H1 (cell line): ENCODE measurements around the gene SCAPER. TPM values are rescaled to one million over a fixed set of nuclear protein-coding genes. Genes with fewer than 3 reads are reported as not detected.

Experiments used
- CTCF ChIA-PET: fragments of 300-600 bp; sonication (Branson Sonifier 250); formaldehyde crosslinking; loops from one replicate; lab custom pipeline; 2021; ENCODE audit not compliant: partially characterized antibody; lab: Charles Lee
- POLR2A ChIA-PET: fragments of 300-600 bp; sonication (Branson Sonifier 250); formaldehyde crosslinking; loops from one replicate; lab custom pipeline; 2021; ENCODE audit warnings: inconsistent platforms; ENCODE audit not compliant: partially characterized antibody; lab: Charles Lee
- DNase-seq, 2 experiments: peaks; one replicate each; pipeline versions ENCODE4 v3.0.0 to v3.0.0-alpha.2; 2010 to 2022; ENCODE audit warnings: low spot score in 2 of 2, low read depth in 1 of 2, mixed read lengths in 1 of 2
- FAIRE-seq: peaks from 2 replicates; lab custom pipeline; 2011; peaks lifted over from hg19 to GRCh38; lab: Jason Lieb, UNC
- H2AFZ ChIP-seq: 2 replicates; pipeline ENCODE4 v1.8.1; 2012; ENCODE audit warnings: low read length, inconsistent platforms
- H2AK5ac ChIP-seq: 2 replicates; pipeline ENCODE4 v1.6.1; 2013; ENCODE audit warnings: low read depth, low read length
- H2BK120ac ChIP-seq: replicated peaks from 2 replicates; pipeline ENCODE3; 2013; ENCODE audit warnings: low read depth, low read length, inconsistent platforms
- H2BK12ac ChIP-seq: 2 replicates; pipeline ENCODE4 v1.6.1; 2013; ENCODE audit warnings: low read depth, low read length
- H2BK15ac ChIP-seq: 2 replicates; pipeline ENCODE4 v1.6.1; 2013; ENCODE audit warnings: low read length
- H2BK20ac ChIP-seq: 2 replicates; pipeline ENCODE4 v1.6.1; 2013; ENCODE audit warnings: low read length
- H2BK5ac ChIP-seq: 2 replicates; pipeline ENCODE4 v1.6.1; 2013; ENCODE audit warnings: low read depth, low read length
- H3K14ac ChIP-seq: 2 replicates; pipeline ENCODE4 v1.6.1; 2013; ENCODE audit warnings: inconsistent platforms; ENCODE audit not compliant: insufficient read length
- H3K18ac ChIP-seq: 2 replicates; pipeline ENCODE4 v1.6.1; 2013; ENCODE audit warnings: low read length; ENCODE audit errors: extremely low read depth
- H3K23ac ChIP-seq: 2 replicates; pipeline ENCODE4 v1.6.1; 2013; ENCODE audit warnings: inconsistent platforms; ENCODE audit not compliant: insufficient read length
- H3K23me2 ChIP-seq: 2 replicates; pipeline ENCODE4 v1.6.1; 2013; ENCODE audit warnings: low read depth, low read length
- H3K27ac ChIP-seq: 2 replicates; pipeline ENCODE4 v1.6.1; 2011; ENCODE audit warnings: low read depth, low read length, inconsistent platforms
- H3K27me3 ChIP-seq, 4 experiments: replicated peaks in 1 of 4; 1 replicate in 1 of 4; 2 replicates in 3 of 4; pipeline versions ENCODE4 v1.6.1 to v1.8.1; 2011 to 2013; ENCODE audit warnings: low read length in 3 of 4, mild to moderate bottlenecking in 3 of 4, inconsistent platforms in 2 of 4, mixed read lengths in 2 of 4, moderate library complexity in 1 of 4; ENCODE audit not compliant: control insufficient read depth in 3 of 4, insufficient read depth in 3 of 4; ENCODE audit errors: extremely low read depth in 1 of 4
- H3K36me3 ChIP-seq, 4 experiments: 2 replicates each; pipeline versions ENCODE4 v1.6.1 to v1.8.1; 2011 to 2013; ENCODE audit warnings: mild to moderate bottlenecking in 4 of 4, low read length in 3 of 4, moderate library complexity in 2 of 4, control low read depth in 1 of 4, inconsistent platforms in 1 of 4; ENCODE audit not compliant: insufficient read depth in 4 of 4, control insufficient read depth in 2 of 4
- H3K4ac ChIP-seq: replicated peaks from 2 replicates; pipeline ENCODE3; 2013; ENCODE audit warnings: low read length, low read depth, mixed read lengths, inconsistent platforms; ENCODE audit not compliant: insufficient read length
- H3K4me1 ChIP-seq, 4 experiments: replicated peaks in 1 of 4; 1 replicate in 1 of 4; 2 replicates in 3 of 4; pipeline versions ENCODE4 v1.6.1 to v1.8.1; 2011 to 2013; ENCODE audit warnings: low read length in 3 of 4, inconsistent platforms in 2 of 4, mixed read lengths in 1 of 4; ENCODE audit not compliant: insufficient read depth in 4 of 4, control insufficient read depth in 3 of 4
- H3K4me2 ChIP-seq, 2 experiments: 2 replicates each; pipeline versions ENCODE4 v1.6.1 to v1.8.1; 2011 to 2013; ENCODE audit warnings: low read depth in 2 of 2, low read length in 2 of 2, control low read depth in 1 of 2, inconsistent platforms in 1 of 2, mild to moderate bottlenecking in 1 of 2; ENCODE audit not compliant: insufficient read depth in 1 of 2
- H3K4me3 ChIP-seq, 4 experiments: fragments of 200-600, 300-600 bp in 1 of 4; sonication (generic), shearing (Covaris generic), sonication (Bioruptor Twin) in 1 of 4; 2 replicates each; pipeline versions ENCODE4 v1.5.1 to v1.8.1; 2011 to 2016; ENCODE audit warnings: low read length in 4 of 4, low read depth in 3 of 4, control low read depth in 2 of 4, inconsistent platforms in 2 of 4, mild to moderate bottlenecking in 2 of 4, mixed read lengths in 1 of 4, moderate library complexity in 1 of 4; ENCODE audit not compliant: insufficient read depth in 2 of 4; ENCODE audit errors: extremely low read depth in 1 of 4
- H3K56ac ChIP-seq: replicated peaks from 2 replicates; pipeline ENCODE3; 2013; ENCODE audit warnings: low read depth, mild to moderate bottlenecking, mixed read lengths, low read length, inconsistent platforms; ENCODE audit not compliant: insufficient read length
- H3K79me1 ChIP-seq: 2 replicates; pipeline ENCODE4 v1.6.1; 2013; ENCODE audit warnings: low read depth, low read length, control low read depth
- H3K79me2 ChIP-seq, 2 experiments: 2 replicates each; pipeline versions ENCODE4 v1.6.1 to v1.8.1; 2012 to 2013; ENCODE audit warnings: low read length in 2 of 2, mild to moderate bottlenecking in 2 of 2, inconsistent platforms in 1 of 2; ENCODE audit not compliant: insufficient read depth in 2 of 2, control insufficient read depth in 1 of 2
- H3K9ac ChIP-seq, 4 experiments: replicated peaks in 1 of 4; 1 replicate in 1 of 4; 2 replicates in 3 of 4; pipeline versions ENCODE4 v1.6.1 to v1.8.1; 2011 to 2013; ENCODE audit warnings: low read depth in 3 of 4, low read length in 3 of 4, control low read depth in 2 of 4, mild to moderate bottlenecking in 2 of 4, moderate library complexity in 2 of 4, inconsistent platforms in 1 of 4; ENCODE audit errors: extremely low read depth in 1 of 4
- H3K9me3 ChIP-seq, 2 experiments: 2 replicates each; pipeline versions ENCODE4 v1.6.1 to v1.8.1; 2012 to 2013; ENCODE audit warnings: mild to moderate bottlenecking in 2 of 2, moderate library complexity in 2 of 2, control low read depth in 1 of 2, inconsistent platforms in 1 of 2, low read depth in 1 of 2, low read length in 1 of 2, mixed read lengths in 1 of 2; ENCODE audit not compliant: insufficient read depth in 2 of 2
- H4K20me1 ChIP-seq, 2 experiments: replicated peaks in 1 of 2; 2 replicates each; pipeline versions ENCODE3 to v1.8.1; 2011 to 2013; ENCODE audit warnings: inconsistent platforms in 2 of 2, low read length in 2 of 2, mild to moderate bottlenecking in 1 of 2; ENCODE audit not compliant: insufficient read depth in 2 of 2, control insufficient read depth in 1 of 2
- H4K5ac ChIP-seq: 2 replicates; pipeline ENCODE4 v1.6.1; 2013; ENCODE audit warnings: low read length, low read depth, mixed read lengths, inconsistent platforms; ENCODE audit not compliant: insufficient read length
- H4K8ac ChIP-seq: 2 replicates; pipeline ENCODE4 v1.8.0; 2013; ENCODE audit warnings: mild to moderate bottlenecking, moderate library complexity, low read length, inconsistent platforms; ENCODE audit not compliant: insufficient read depth; ENCODE audit errors: extremely low read depth
- H4K91ac ChIP-seq: replicated peaks from 2 replicates; pipeline ENCODE3; 2013; ENCODE audit warnings: low read length, mixed read lengths, inconsistent platforms; ENCODE audit not compliant: insufficient read length
- CBX5 ChIP-seq: fragments of 300-800, 300-1000 bp; sonication (generic); IDR thresholded peaks from 2 replicates; pipeline ENCODE4 v1.7.1; 2016; ENCODE audit warnings: antibody characterized with exemption, low read length, low read depth
- CEBPB ChIP-seq: IDR thresholded peaks from 2 replicates; pipeline ENCODE4 v1.6.1; 2012; ENCODE audit warnings: low read depth, low read length
- FOSL1 ChIP-seq: IDR thresholded peaks from 2 replicates; pipeline ENCODE4 v1.6.1; 2011; ENCODE audit warnings: mild to moderate bottlenecking, low read depth, low read length, moderate library complexity; ENCODE audit not compliant: insufficient read depth
- GTF2F1 ChIP-seq: IDR thresholded peaks from 2 replicates; pipeline ENCODE4 v1.6.1; 2012; ENCODE audit warnings: low read depth, low read length, improper control_type of control experiment, borderline replicate concordance
- POLR2A ChIP-seq, 2 experiments: IDR thresholded peaks; 1 replicate in 1 of 2; 2 replicates in 1 of 2; pipeline ENCODE4 v1.6.1; 2011; ENCODE audit warnings: low read depth in 2 of 2, low read length in 2 of 2, mild to moderate bottlenecking in 2 of 2; ENCODE audit errors: control extremely low read depth in 1 of 2
- RXRA ChIP-seq: IDR thresholded peaks from 2 replicates; pipeline ENCODE4 v1.6.1; 2011; ENCODE audit warnings: low read depth, mild to moderate bottlenecking, low read length, moderate library complexity; ENCODE audit not compliant: insufficient read depth
- SP2 ChIP-seq: IDR thresholded peaks from 2 replicates; pipeline ENCODE4 v1.6.1; 2012; ENCODE audit warnings: mild to moderate bottlenecking, low read length, inconsistent platforms
- polyA plus RNA-seq, 7 experiments: library from polyadenylated mRNA; depleted of rRNA in 3 of 7; stranded (reverse) in 5 of 7; unstranded in 2 of 7; fragments of >200 nt in 5 of 7; fragments of 200-250 nt in 2 of 7; gene quantifications; 1 replicate in 5 of 7; 2 replicates in 1 of 7; 4 replicates in 1 of 7; pipeline versions ENCODE4 v1.2.1 to v1.2.3, GENCODE V29; 2011 to 2013; ENCODE audit warnings: missing spikeins in 2 of 7, mixed read lengths in 2 of 7
- total RNA-seq: library from RNA; stranded (reverse); fragmentation: NEBNext Ultra II Directional; extraction: Animal tissue kit (Norgen Biotek cat#: 25700); gene quantifications from 2 replicates; pipeline ENCODE4 v1.2.1, GENCODE V29; 2021
- TF ChIP-seq, protein P1 (sequence below): IDR thresholded peaks from 2 replicates; pipeline ENCODE4 v1.6.1; 2011; ENCODE audit warnings: low read depth, mild to moderate bottlenecking, low read length; ENCODE audit not compliant: insufficient read depth
- TF ChIP-seq, protein P2 (sequence below): IDR thresholded peaks from 2 replicates; pipeline ENCODE4 v1.6.1; 2011; ENCODE audit warnings: low read length, improper control_type of control experiment
- TF ChIP-seq, protein P3 (sequence below), 3 experiments: IDR thresholded peaks; 1 replicate in 2 of 3; 2 replicates in 1 of 3; pipeline versions ENCODE4 v1.5.1 to v1.6.1; 2011; ENCODE audit warnings: low read length in 3 of 3, mild to moderate bottlenecking in 3 of 3, inconsistent platforms in 2 of 3, low read depth in 1 of 3, moderate library complexity in 1 of 3; ENCODE audit not compliant: insufficient read depth in 1 of 3; ENCODE audit errors: control extremely low read depth in 1 of 3

Gene SCAPER
- total and polyA plus RNA-seq, 2 of the 8 experiments (the other 6 are each of a cell fraction or from before 2014, with no cell fraction given), result 1.6 to 6.8 TPM

DNA sequence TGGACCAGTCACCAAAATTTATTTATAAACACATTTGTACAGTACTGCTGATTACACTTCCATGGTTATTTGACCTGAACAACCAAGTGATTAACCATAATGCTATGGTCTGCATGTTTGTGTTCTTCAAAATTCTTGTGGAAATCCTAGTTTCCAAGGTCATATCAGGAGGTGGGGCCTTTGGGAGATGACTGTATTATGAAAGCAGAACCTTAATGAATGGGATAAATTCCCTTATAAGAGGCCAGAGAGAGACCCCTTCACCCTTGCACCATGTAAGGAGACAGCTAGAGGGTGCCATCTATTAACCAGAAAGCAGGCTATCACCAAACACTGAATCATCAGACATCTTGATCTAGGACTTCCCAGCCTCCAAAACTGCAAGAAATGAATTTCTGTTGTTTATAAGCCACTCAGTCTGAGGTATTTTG, 1.9 kb downstream of the SCAPER start:
- Histone ChIP-seq H3K27me3 (peaks cover 0 to 4% (median 0%) of the 10 kb centered on the region in 4 experiments; a peak in 2 of 7 replicates), H3K9ac (no peak overlapping the region), H4K91ac (no peak overlapping the region), H2AFZ (no peak overlapping the region), H2BK5ac (no peak overlapping the region), H3K56ac (no peak overlapping the region), H3K23me2 (peaks cover 7% of the 10 kb centered on the region), H3K4me1 (peaks cover 1 to 7% (median 4%) of the 10 kb centered on the region in 4 experiments; a peak in 5 of 7 replicates), H3K18ac (no peak overlapping the region), H2AK5ac (no peak overlapping the region), H2BK20ac (no peak overlapping the region), H3K9me3 (peaks cover 3 to 11% of the 10 kb centered on the region in 2 experiments; a peak in 3 of 4 replicates), H3K4me3 (no peak overlapping the region), H3K36me3 (no peaks in the 10 kb centered on the region), H3K27ac (no peak overlapping the region), H2BK12ac (no peak overlapping the region), H3K23ac (no peak overlapping the region), H3K79me2 (no peaks in the 10 kb centered on the region), H3K79me1 (no peaks in the 10 kb centered on the region), H2BK15ac (no peak overlapping the region), H4K5ac (no peak overlapping the region), H3K4ac (no peak overlapping the region), H4K20me1 (no peaks in the 10 kb centered on the region), H4K8ac (no peak overlapping the region), H2BK120ac (no peak overlapping the region), H3K14ac (no peak overlapping the region), H3K4me2 (no peak overlapping the region)
- CTCF ChIA-PET, result interaction anchor here (1.3 kb wide), 1 partner anchor 71 kb away, joined by 3 read pairs; no protein-coding TSS in a partner anchor
- FAIRE-seq (no peak), DNase-seq (no peak)
- POLR2A ChIA-PET, result interaction anchor here (1.4 kb wide), 1 partner anchor 28 kb away, joined by 3 read pairs; the partner anchor contains the start of gene RCN2
- TF ChIP-seq CBX5 (no peak), RXRA (no peak), GTF2F1 (no peak), POLR2A (IDR thresholded peaks at IDR 0.05; ENCODE audit: control extremely low read depth in 1 of 2, low read depth in 2 of 2, low read length in 2 of 2) (no peak), CEBPB (no peak), SP2 (no peak), FOSL1 (no peak)
- TF ChIP-seq, protein P1, sequence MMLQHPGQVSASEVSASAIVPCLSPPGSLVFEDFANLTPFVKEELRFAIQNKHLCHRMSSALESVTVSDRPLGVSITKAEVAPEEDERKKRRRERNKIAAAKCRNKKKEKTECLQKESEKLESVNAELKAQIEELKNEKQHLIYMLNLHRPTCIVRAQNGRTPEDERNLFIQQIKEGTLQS, result no peak
- TF ChIP-seq, protein P2, sequence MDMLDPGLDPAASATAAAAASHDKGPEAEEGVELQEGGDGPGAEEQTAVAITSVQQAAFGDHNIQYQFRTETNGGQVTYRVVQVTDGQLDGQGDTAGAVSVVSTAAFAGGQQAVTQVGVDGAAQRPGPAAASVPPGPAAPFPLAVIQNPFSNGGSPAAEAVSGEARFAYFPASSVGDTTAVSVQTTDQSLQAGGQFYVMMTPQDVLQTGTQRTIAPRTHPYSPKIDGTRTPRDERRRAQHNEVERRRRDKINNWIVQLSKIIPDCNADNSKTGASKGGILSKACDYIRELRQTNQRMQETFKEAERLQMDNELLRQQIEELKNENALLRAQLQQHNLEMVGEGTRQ, result no peak
- TF ChIP-seq, protein P3, sequence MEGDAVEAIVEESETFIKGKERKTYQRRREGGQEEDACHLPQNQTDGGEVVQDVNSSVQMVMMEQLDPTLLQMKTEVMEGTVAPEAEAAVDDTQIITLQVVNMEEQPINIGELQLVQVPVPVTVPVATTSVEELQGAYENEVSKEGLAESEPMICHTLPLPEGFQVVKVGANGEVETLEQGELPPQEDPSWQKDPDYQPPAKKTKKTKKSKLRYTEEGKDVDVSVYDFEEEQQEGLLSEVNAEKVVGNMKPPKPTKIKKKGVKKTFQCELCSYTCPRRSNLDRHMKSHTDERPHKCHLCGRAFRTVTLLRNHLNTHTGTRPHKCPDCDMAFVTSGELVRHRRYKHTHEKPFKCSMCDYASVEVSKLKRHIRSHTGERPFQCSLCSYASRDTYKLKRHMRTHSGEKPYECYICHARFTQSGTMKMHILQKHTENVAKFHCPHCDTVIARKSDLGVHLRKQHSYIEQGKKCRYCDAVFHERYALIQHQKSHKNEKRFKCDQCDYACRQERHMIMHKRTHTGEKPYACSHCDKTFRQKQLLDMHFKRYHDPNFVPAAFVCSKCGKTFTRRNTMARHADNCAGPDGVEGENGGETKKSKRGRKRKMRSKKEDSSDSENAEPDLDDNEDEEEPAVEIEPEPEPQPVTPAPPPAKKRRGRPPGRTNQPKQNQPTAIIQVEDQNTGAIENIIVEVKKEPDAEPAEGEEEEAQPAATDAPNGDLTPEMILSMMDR (IDR thresholded peaks at IDR 0.05; ENCODE audit: control extremely low read depth in 1 of 3, insufficient read depth in 1 of 3, low read depth in 1 of 3, low read length in 3 of 3), result peak in 2 of 3 experiments; percentile 32 to 44; a peak in 2 of 4 replicates
